Fibroblast of lung (primary cell): Measurements from ENCODE around the gene TAPBPL.

ENCODE experiments used
- EZH2 ChIP-seq: IDR thresholded peaks from 2 replicates; pipeline ENCODE4 v1.5.1; 2012; ENCODE audit warnings: low read length, control low read depth, mild to moderate bottlenecking; ENCODE audit errors: missing control alignments
- TF ChIP-seq, protein P1 (sequence below), 2 donors: IDR thresholded peaks in 1 of 2; conservative IDR thresholded peaks in 1 of 2; 1 replicate in 1 of 2; 2 replicates in 1 of 2; pipeline ENCODE4 v1.5.1; 2011 to 2012; ENCODE audit warnings: low read length in 2 of 2, control low read depth in 1 of 2, inconsistent platforms in 1 of 2, low read depth in 1 of 2, mild to moderate bottlenecking in 1 of 2

DNA sequence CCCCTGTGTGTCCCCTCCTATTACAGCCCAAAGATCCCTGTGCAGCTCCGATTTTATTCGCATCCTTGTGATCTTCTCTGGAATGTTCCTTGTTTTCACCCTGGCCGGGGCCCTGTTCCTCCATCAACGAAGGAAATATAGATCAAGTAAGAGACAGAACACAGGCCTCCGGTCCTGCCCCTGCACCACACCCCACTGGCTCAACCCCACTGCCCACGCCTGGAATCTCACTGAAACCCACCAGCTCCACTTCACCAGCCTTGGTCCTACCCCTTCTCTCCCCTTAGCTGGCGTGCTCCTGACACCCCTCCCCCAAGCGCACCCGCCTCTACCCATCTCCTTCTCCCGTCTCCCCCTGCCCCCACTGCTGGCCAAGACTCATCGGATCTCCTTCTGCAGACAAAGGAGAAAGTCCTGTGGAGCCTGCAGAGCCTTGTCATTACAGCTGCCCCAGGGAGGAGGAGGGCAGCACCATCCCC, 934 bp upstream of the TAPBPL start:
- TF ChIP-seq EZH2, result no peak
- TF ChIP-seq, protein P1, sequence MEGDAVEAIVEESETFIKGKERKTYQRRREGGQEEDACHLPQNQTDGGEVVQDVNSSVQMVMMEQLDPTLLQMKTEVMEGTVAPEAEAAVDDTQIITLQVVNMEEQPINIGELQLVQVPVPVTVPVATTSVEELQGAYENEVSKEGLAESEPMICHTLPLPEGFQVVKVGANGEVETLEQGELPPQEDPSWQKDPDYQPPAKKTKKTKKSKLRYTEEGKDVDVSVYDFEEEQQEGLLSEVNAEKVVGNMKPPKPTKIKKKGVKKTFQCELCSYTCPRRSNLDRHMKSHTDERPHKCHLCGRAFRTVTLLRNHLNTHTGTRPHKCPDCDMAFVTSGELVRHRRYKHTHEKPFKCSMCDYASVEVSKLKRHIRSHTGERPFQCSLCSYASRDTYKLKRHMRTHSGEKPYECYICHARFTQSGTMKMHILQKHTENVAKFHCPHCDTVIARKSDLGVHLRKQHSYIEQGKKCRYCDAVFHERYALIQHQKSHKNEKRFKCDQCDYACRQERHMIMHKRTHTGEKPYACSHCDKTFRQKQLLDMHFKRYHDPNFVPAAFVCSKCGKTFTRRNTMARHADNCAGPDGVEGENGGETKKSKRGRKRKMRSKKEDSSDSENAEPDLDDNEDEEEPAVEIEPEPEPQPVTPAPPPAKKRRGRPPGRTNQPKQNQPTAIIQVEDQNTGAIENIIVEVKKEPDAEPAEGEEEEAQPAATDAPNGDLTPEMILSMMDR (conservative IDR thresholded peaks at IDR 0.05 in 1 of 2, IDR thresholded peaks at IDR 0.05 in 1 of 2; ENCODE audit: low read depth in 1 of 2, low read length in 2 of 2), result no peak
